GM12891 (cell line): Measurements from ENCODE around the gene DEF6.
"Not testable (repeated sequence)": the region's sequence is repeated elsewhere in the genome, so short reads cannot be mapped to it uniquely, and the experiment has no call there.

Experiments
- DNase-seq: peaks from one replicate; pipeline ENCODE4 v3.0.0; 2011; ENCODE audit warnings: low spot score; ENCODE audit not compliant: insufficient read length
- FAIRE-seq: peaks from 2 replicates; lab custom pipeline; 2011; peaks lifted over from hg19 to GRCh38; lab: Jason Lieb, UNC
- PAX5 ChIP-seq: IDR thresholded peaks from 2 replicates; pipeline ENCODE4 v1.6.1; 2011; ENCODE audit warnings: low read length, moderate library complexity, mild to moderate bottlenecking; ENCODE audit not compliant: insufficient read depth, severe bottlenecking
- POLR2A ChIP-seq: IDR thresholded peaks from 2 replicates; pipeline ENCODE4 v1.6.1; 2011; ENCODE audit warnings: low read depth, low read length, control low read depth
- POLR2AphosphoS5 ChIP-seq: IDR thresholded peaks from 2 replicates; pipeline ENCODE4 v1.6.1; 2011; ENCODE audit warnings: low read depth, low read length, control low read depth
- POU2F2 ChIP-seq: IDR thresholded peaks from 2 replicates; pipeline ENCODE4 v1.6.1; 2011; ENCODE audit warnings: low read depth, mild to moderate bottlenecking, control low read depth, low read length, moderate library complexity
- SPI1 ChIP-seq: IDR thresholded peaks from 2 replicates; pipeline ENCODE4 v1.6.1; 2011; ENCODE audit warnings: low read depth, low read length, control low read depth
- TAF1 ChIP-seq: IDR thresholded peaks from 2 replicates; pipeline ENCODE4 v1.6.1; 2011; ENCODE audit warnings: low read depth, low read length, control low read depth

Gene DEF6

DNA sequence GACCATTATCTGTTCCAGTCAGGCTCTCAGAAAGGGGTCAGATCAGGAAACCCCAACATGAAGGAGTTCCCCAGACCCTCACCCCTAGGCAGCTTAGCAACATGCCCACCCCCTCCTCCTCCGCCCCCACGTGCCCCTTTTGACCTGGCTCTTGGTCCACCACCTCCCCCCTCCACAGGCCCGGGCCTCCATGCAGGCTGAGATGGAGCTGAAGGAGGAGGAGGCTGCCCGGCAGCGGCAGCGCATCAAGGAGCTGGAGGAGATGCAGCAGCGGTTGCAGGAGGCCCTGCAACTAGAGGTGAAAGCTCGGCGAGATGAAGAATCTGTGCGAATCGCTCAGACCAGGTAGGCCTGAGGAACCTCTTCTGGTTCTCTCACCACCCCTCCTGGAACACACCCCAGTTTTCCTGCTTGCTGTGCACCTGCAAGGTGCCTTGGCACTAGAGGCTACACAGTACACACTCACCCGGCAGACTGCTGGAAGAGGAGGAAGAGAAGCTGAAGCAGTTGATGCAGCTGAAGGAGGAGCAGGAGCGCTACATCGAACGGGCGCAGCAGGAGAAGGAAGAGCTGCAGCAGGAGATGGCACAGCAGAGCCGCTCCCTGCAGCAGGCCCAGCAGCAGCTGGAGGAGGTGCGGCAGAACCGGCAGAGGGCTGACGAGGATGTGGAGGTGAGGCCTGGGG, 21.9 kb downstream of the DEF6 start:
- FAIRE-seq (no peak), DNase-seq (no peak)

DNA sequence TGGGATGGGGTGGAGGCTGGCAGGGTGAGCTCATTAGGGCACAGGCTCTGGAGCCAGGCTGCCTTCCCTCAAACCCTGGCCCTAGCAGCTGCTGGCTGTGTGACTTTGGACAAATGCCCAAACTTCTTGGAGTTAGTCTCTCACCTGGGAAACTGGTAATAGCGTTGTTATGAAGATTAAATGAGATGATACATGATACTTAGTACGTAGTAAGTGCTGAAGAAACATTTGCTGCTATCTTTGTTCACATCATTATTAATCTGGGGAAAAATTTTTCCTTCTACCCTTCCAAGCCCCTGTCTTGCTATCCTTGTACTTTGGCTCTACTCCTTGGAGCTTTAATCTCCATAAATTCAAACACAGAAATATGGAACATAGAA, 22.4 kb downstream of the DEF6 start:
- TF ChIP-seq POU2F2 (no peak), POLR2AphosphoS5 (no peak), TAF1 (no peak), POLR2A (no peak), PAX5 (no peak), SPI1 (no peak)
- no peak for DNase-seq
- no peak for FAIRE-seq

More for the DNA sequence above, 21.9 kb downstream of the DEF6 start:
- TF ChIP-seq PAX5 (no peak), POU2F2 (no peak), POLR2A (no peak), TAF1 (no peak), POLR2AphosphoS5 (no peak), SPI1 (no peak)

DNA sequence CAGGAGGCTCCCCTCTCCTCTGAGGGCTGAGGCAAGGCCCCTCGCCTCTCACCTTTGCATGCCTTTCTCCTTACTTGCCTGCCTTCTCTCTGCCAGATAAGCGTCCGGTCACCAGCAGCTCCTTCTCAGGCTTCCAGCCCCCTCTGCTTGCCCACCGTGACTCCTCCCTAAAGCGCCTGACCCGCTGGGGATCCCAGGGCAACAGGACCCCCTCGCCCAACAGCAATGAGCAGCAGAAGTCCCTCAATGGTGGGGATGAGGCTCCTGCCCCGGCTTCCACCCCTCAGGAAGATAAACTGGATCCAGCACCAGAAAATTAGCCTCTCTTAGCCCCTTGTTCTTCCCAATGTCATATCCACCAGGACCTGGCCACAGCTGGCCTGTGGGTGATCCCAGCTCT, 23.5 kb downstream of the DEF6 start:
- DNase-seq (no peak), FAIRE-seq (no peak)
- no peak for TF ChIP-seq TAF1
- TF ChIP-seq POLR2AphosphoS5: no peak
- no peak for TF ChIP-seq SPI1
- TF ChIP-seq PAX5: no peak
- no peak for TF ChIP-seq POU2F2
- TF ChIP-seq POLR2A: no peak

DNA sequence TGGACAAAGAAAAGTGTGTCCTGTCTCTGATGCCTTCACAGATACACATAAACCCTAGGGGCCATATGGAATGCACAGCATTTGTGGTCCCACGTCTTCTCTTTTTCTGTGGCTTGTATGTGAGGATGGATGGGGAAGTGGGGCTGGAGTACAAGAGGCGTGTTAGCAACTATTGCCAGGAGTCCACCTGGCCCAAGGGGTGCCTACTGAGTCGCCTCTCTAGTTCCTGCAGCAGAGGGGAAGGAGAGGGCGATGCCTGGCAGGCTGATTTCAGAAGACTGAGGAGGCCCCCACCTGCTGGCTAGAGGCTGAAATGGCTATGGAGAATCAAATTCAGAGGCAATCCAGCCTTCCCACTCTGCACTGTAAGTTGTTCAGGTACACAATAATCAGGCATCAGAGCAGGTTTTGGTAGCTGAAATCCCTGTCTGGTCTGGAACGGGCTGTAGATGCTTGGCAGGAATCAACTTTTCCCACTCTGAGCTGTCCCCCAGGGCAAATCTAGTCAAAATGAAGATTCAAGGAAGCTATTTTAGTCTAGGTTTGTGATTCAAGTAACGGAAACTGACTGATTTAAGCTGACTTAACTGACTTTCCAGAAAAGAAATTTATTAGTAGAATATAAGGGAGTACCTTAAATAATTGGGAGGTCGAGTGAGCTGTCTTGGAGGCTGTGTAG, 29.9 kb downstream of the DEF6 start:
- no peak for TF ChIP-seq POU2F2
- no peak for TF ChIP-seq POLR2AphosphoS5
- no peak for TF ChIP-seq POLR2A
- TF ChIP-seq TAF1: no peak
- TF ChIP-seq PAX5: no peak
- DNase-seq (no peak), FAIRE-seq (peak; percentile 51)

DNA sequence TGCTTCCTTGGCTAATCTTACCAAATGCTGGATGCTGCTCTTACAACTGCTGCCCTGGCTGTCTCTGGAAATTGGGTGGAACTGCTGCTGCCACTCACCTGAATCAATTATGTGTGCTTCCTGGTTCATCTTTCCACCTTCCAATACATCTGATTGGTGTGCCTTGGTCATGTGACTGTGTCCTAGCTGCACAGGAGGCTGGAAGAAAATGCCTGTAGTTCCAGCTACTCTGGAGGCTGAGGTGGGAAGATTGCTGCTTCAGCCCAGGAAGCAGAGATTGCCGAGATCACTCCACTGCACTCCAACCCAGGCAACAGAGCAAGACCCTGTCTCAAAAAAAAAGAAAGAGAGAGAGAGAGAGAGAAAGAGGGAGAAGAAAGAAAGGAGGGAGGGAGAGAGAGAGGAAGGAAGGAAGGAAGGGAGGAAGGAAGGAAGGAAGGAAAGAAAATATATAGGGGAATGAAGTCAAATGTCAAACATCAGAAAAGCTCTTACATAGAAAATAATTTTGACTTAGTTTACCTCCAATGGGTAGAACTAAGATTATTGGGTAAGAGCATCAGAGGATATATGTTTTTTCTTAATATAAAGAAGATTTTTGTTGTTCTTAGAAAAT, 30.6 kb downstream of the DEF6 start:
- no peak for DNase-seq
- FAIRE-seq: no peak
- TF ChIP-seq POLR2A (no peak), SPI1 (no peak), TAF1 (no peak), POLR2AphosphoS5 (no peak), PAX5 (no peak), POU2F2 (no peak)

DNA sequence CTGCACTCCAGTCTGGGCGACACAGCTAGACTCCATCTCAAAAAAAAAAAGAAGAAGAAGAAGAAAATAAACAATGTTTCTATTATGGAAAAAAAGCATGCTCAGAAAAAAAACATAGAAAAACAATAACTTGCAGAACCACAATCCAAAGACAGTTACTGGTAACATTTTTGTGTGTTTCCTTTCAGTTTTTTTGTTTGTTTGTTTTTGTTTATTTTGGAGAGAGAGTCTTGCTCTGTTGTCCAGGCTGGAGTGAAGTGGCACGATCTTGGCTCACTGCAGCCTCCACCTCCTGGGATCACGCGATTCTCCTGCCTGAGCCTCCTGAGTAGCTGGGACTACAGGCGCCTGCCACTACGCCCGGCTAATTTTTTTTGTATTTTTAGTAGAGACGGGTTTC, 31.3 kb downstream of the DEF6 start:
- FAIRE-seq, DNase-seq: not testable (repeated sequence)

DNA sequence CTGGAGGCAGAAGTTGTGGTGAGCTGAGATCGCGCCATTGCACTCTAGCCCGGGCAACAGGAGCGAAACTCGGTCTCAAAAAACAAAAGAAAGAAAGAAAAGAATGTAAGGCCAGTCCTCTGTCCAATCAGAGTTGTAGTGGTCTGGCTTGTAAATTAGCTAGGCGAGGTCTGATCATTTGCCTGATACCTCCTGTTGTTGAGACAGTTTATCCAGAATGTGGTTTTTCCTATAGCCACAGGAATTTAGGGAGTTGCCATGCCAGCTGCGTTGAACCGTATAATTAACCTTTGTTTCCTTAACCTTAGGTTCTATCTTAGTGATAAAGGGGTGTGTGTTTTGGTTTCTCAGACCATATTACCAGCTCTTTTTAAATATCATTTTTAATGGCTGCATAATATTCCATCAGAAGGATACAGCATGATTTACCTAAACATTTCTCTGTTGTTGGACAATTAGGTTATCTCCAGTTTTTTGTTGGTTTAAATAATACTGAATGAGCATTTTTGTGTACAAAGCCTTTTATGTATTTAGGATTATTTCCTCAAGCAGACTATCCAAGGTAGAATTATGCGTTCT, 33.0 kb downstream of the DEF6 start:
- DNase-seq: no peak
- no peak for FAIRE-seq
- TF ChIP-seq POU2F2 (no peak), POLR2A (no peak), PAX5 (no peak), SPI1 (no peak), TAF1 (no peak), POLR2AphosphoS5 (no peak)

DNA sequence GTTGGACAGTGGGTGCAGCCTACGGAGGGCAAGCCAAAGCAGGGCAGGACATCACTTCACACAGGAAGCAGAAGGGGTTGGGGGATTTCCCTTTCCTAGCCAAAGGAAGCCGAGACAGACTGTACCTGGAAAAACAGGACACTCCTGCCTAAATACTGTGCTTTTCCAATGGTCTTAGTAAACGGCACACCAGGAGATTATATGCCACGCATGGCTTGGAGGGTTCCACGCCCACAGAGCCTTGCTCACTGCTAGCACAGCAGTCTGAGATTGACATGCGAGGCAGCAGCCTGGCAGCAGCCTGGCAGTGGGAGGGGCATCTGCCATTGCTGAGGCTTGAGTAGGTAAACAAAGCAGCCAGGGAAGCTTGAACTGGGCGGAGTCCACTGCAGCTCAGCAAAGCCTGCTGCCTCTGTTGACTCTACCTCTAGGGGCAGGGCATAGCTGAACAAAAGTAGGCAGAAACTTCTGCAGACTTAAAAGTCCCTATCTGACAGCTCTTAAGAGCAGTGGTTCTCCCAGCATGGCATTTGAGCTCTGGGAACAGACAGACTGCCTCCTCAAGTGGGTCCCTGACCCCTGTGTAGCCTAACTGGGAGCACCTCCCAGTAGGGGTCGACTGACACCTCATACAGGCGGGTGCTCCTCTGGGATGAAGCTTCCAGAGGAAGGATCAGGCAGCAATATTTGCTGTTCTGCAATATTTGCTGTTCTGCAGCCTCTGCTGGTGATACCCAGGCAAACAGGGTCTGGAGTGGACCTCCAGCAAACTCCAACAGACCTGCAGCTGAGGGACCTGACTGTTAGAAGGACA, 34.7 kb downstream of the DEF6 start:
- DNase-seq, FAIRE-seq: not testable (repeated sequence)

DNA sequence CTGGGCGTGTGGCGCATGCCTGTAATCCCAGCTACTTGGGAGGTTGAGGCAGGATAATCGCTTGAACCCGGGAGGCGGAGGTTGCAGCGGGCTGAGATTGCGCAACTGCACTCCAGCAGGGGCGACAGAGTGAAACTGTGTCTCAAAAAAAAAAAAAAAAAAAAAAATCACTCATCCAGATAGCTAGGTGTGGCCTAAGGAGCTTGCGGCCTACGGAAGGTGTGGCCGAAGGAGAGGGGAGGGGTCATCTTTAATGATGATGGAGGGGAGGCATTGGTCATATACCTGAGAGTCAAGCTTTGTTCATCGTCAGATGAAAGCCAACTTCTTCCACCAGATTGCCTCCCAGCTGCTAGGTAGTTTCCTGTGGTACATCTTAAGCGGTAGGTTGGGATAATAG, 43.9 kb downstream of the DEF6 start:
- TF ChIP-seq POU2F2: no peak
- TF ChIP-seq POLR2A: no peak
- no peak for TF ChIP-seq POLR2AphosphoS5
- TF ChIP-seq TAF1: no peak
- TF ChIP-seq SPI1: no peak
- TF ChIP-seq PAX5: no peak
- no peak for DNase-seq
- no peak for FAIRE-seq
